Thoracic aorta endothelial cell (primary cell): ENCODE results near the gene MOGAT1. TPM values are rescaled to one million over a fixed set of nuclear protein-coding genes. Genes with fewer than 3 reads are reported as not detected.

Experiments
- total RNA-seq: library from RNA; depleted of rRNA; stranded (reverse); fragments of >200 nt; gene quantifications from 2 replicates; pipeline ENCODE4 v1.2.3, GENCODE V29; 2012

The MOGAT1 gene, protein sequence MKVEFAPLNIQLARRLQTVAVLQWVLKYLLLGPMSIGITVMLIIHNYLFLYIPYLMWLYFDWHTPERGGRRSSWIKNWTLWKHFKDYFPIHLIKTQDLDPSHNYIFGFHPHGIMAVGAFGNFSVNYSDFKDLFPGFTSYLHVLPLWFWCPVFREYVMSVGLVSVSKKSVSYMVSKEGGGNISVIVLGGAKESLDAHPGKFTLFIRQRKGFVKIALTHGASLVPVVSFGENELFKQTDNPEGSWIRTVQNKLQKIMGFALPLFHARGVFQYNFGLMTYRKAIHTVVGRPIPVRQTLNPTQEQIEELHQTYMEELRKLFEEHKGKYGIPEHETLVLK
- total RNA-seq, result not detected in 2 replicates

DNA sequence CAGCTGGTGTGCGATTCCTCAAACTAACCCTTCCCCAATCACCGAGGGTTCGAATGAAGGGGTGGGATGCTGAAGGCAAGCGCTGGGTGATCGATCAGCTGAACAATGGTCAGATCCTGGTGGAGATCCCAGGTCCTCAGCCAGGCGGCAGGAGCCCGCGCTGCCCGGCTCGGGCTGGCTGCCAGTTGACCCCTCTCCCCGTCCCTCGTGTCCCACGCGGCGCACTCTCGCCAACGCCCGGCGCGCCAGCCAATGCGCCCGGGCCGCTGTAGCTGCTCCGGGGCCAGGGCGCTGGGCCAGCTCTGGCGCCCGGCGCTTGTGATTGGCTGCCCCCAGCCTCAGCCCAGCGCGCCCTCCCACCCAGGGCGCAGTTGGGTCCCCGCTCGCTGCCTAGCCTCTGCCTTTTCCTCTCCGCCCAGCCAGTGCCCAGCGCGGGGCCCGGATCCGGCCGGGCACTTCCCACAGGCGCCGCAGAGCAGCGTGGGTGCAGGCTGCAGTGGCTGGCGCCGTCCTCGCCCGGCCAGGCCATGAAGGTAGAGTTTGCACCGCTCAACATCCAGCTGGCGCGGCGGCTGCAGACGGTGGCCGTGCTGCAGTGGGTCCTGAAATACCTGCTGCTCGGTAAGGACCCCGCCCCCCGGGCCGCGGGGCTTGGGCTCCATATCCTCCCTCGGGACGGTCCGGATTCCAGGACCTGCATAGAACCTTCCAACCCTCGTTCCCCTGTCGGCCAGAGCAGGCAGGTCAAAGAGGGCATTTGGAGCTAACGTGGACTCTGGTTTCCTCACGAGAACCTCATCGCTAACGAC, at the start of gene MOGAT1:
Gene MOGAT1 (plus strand): TSS at position 400 of the 809 bp plus-strand sequence. CDS start 128 bp downstream, at position 528.

DNA sequence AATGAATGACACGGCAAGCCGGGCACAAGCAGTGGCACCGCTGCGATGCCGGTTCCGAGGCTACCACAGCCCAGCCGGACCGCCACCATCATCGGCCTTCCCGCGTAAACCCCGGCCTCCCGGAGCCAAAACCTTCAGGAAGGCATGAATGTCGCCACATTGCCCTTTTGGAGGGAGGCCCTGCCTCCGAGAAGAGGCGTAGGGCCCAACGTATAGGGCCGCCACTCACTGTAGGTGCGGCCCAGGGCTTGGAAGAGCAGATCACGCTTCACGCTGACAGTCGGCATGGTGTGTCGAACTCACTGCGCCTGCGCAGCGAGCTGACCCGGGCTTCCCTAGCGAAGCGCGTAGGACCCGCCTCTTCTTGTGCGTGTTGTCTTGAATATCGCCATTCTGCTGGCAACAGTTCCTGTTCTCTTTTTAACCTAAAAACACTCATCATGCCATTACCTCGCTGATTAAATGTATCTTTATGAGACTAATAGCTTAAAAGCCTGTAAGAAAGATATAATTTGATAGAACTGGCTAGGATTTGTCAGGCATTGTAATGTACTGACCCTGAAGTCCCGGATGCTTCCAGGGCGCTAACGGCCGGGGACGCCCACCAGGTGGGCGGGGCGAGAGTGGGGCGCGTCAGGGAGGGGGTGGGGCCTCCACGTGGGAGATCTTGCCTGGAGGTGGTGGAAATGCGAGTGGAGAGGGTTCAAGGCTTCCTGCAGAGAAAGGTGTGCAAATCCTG, 15.5 kb upstream of the MOGAT1 start, which contains the start of gene FARSB:
Gene FARSB (minus strand): TSS at position 306 of the 739 bp plus-strand sequence. CDS start 19 bp downstream, at position 287.

Other genes with a start within 250 kb of the MOGAT1 start
- not detected in 2 replicates for gene SGPP2, start 247.1 kb upstream of the MOGAT1 start, total RNA-seq
- 41.6 and 55.5 TPM in 2 replicates for gene FARSB, start 15.6 kb upstream of the MOGAT1 start, total RNA-seq
- gene ACSL3, start 189.4 kb downstream of the MOGAT1 start, total RNA-seq, result 121 and 193 TPM in 2 replicates